Measurements from ENCODE around the gene HPGD.
"Not testable (repeated sequence)": the region's sequence is repeated elsewhere in the genome, so short reads cannot be mapped to it uniquely, and the experiment has no call there.

HPGD gene

GRCh38 chr4:174523025-174523693, 871 bp upstream of the HPGD start:
- no peak for DNase-seq

DNA sequence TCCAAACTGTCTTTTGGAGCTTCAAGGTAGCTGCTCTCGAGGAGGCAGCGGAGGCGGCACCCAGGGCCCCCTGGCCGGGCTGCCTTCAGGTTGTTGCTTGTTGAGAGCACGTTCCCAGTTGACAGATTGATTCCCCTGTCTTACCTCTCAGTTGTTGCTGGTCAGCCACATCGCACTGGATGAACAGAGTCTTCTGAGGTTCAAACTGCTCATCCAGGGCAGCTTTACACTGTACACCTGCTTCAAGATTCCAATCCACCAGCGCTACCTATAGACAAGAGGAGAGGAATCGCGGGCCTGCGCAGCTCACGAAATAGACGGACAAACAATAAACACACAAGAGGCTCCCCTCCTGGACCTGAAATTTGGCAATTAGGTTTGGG, 497 bp downstream of the HPGD start:
- peak; percentile 6 for DNase-seq

- DNase-seq, result no peak
These were observed 1.6 kb downstream of the HPGD start for GRCh38 chr4:174520660-174521059.

GRCh38 chr4:174517502-174518445, 4.5 kb downstream of the HPGD start:
- DNase-seq, result no peak

- no peak for DNase-seq
These were observed 5.5 kb downstream of the HPGD start for GRCh38 chr4:174516794-174517193.

GRCh38 chr4:174516345-174516744, 5.9 kb downstream of the HPGD start:
- no peak for DNase-seq

- no peak for DNase-seq
These were observed 9.5 kb downstream of the HPGD start for GRCh38 chr4:174512745-174513144.

- DNase-seq, result no peak
These were observed 16.4 kb downstream of the HPGD start for GRCh38 chr4:174505892-174506291.

- DNase-seq, result no peak
These were observed 17.3 kb downstream of the HPGD start for GRCh38 chr4:174505007-174505406.

DNA sequence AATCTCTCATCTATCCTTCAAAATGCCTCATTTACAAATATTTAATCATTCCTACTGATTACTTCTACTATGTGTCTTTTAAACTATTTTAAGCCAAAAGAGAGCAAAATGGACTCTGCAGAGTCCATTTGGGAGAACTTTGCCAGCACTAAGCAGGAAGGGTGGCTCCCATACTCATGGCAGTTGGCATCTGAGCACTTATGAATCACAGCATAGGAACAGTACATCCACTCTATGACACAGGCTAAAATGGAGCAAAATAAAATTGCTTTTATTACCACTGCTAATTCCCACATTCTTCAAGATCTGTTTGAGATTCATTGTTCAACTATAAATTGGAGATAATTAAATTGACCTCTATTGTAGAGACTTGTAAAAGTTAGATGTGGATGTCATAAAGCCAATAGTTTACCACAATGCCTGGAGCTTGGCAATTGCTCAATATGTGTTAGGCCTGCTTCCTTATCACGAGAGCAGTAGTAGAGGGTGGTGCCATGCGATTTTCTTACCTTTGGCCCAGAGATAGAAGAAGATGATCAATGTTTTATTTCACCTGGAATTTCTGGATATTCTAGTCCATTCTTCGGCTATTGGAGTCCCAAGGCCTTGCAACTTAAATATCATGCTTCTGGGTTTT, 19.1 kb downstream of the HPGD start:
- DNase-seq, result no peak

DNA sequence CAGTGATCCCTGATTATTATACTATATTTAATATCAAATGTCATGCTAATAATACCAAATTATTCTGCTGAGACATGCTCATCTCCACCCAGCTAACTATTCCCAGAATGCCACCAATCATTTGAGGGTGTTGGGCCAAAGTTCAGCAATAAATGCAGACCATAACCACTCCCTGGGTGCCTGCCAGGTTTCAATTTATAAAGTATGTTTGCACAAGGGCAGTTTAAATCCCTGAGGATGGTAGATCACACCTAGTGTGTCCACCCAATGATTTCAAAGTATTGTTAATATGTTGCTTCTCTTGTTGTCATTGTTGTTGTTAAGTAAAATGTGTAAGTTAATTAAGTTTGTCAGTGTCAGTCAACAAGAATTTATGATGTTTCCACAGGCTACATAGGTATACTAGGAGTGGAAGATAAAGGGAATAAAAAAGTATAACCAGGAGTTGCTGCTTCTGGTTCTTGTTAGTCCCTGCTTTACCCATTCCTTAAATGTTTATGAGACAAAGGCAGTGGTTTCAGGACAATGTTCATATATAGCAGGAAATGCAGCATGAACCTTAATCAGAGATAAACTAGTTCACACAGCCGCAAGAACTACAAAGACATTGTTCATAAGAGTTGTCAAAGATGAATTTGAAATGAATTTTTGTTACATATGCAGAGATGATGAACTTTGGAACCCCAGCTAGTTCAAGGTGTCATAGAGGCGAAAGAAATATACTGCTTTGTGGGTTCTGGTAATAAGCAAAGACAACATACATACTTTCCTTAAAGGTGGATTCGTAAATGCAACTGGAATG, 25.5 kb downstream of the HPGD start:
- DNase-seq, result no peak

DNA sequence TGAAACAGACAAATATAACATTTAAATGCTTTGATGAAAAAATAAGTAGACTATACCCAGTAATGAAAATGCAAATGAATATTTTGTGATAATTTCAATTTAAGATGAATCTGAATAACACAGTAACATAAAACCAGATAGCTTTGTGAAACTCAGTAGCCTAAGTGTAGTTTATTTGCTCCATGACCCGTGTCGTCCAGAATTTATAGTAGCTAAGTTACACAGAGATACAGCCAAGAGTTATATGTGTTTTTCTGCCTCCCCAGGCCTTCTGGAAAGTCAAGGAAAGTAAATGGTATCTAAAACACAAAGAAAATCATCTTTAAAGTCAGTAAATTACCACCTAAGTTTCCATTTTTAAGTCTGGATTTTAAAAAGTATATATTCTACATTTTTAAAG, 26.7 kb downstream of the HPGD start:
- no peak for DNase-seq

DNA sequence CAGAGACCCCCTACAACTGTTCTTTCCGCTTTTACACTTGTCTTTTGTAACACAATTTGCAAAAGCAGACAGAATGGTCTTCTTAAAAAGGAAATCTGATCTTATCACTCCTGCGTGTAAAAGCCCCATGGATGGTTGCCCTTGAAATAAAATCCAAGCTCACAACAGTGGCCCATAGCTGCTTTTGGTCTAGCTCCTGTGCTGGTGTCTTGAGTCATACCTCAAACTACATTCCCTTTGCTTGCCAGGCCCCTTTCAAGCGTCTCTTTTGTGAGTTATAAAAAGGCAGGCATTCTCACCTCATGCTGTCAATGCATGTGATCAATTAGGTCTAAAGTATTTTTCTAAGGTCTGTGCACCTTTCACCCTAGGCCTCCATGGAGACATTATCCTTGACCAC, 27.6 kb downstream of the HPGD start:
- DNase-seq, result no peak

DNA sequence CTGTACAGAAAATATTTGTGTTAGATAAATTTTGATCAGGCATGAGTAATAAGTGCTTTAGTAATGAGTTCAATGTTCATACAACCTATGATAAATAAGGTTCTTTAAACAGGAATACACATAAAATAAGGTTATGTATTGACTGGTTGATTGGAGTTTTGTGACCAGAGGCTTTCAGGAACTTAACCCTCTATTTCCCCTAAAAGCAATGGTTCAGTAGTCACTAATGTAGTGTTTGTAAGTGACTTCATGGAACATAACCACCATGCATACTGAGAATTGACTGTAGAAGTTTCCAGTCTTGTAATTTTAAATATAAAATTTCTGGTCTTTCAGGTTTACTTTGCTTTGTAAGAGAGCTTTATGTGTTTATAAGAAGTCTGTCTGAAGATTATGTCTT, 28.1 kb downstream of the HPGD start:
- no peak for DNase-seq

- DNase-seq, result no peak
These were observed 31.8 kb downstream of the HPGD start for GRCh38 chr4:174490451-174490961.

GRCh38 chr4:174488368-174488767, 33.9 kb downstream of the HPGD start:
- DNase-seq, result not testable (repeated sequence)

GRCh38 chr4:174485025-174485424, 37.3 kb downstream of the HPGD start:
- no peak for DNase-seq

DNA sequence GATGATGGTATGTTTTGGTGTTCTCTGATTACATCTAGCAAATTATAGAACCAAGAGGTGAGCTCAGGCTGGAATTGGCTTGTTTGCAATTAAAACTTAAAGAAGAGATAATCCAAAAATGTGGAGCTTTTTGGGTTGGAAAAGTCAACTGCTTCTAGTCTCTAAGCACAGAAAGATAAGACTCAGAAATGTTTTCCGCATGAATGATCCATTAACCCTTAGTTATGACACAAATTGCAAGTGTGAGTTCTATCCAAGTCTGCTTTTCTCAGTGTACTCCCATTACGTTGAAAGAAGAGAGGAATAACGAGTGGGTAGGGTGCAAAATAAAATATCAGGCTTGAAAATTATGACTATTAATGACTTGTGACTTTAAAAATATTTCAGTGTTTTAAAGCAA, 38.5 kb downstream of the HPGD start:
- DNase-seq, result no peak

DNA sequence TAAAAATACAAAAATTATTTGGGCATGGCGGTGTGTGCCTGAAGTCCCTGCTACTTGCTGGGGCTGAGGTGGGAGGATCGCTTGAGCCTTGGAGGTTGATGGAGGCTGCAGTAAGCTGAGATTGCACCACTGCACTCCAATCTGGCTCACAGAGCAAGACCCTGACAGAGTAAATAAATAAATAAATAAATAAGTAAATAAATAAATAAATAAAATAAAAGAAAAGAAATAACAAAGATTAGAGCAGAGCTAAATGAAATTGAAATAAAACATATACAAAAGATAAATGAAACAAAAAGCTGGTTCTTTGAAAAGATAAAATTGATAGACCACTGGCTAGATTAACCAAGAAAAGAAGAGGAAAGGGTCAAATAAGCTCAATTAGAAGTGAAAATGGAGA, 43.1 kb downstream of the HPGD start:
- no peak for DNase-seq

- no peak for DNase-seq
These were observed 46.8 kb downstream of the HPGD start for GRCh38 chr4:174475528-174475927.

DNA sequence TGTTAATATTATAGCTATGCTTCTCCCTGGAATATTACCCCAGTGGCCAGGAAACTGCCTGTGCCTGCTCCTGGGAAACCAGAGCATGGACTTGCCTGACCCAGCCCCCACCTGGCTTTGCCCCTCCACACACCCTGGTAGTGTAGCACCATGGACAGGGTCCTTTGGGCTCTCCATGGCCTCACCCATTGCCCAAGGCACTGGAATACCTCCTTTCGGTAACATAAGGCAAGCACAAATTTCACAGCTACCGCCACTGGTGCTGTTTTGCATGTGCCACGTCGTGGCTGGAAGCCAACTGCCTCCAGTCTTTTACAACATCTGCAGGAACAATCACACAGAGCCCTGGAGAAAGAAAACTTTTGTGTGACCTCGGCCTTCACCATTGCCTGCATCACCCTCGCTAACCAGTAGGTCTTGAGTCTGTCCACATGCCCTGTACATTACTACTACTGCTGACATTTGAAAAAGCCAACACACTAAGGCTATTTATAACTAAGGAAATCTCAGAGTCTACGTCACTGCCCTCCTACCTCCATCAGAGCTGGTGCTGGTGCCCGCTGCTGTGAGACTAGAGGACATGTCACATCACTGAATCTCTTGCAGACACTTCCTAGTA, 47.7 kb downstream of the HPGD start:
- no peak for DNase-seq

GRCh38 chr4:174467107-174467506, 55.2 kb downstream of the HPGD start:
- no peak for DNase-seq

Measured in cortex of kidney (tissue), 1 donor.